Hypothalamus (tissue), 51 donors: ENCODE data around the gene PITPNC1.
"Not testable (repeated sequence)": the region's sequence is repeated elsewhere in the genome, so short reads cannot be mapped to it uniquely, and the experiment has no call there.

Experiments used
- DNase-seq, 51 donors: peaks; one replicate each; lab custom pipeline; 2025; lab: John Stamatoyannopoulos, UW

Gene PITPNC1

DNA sequence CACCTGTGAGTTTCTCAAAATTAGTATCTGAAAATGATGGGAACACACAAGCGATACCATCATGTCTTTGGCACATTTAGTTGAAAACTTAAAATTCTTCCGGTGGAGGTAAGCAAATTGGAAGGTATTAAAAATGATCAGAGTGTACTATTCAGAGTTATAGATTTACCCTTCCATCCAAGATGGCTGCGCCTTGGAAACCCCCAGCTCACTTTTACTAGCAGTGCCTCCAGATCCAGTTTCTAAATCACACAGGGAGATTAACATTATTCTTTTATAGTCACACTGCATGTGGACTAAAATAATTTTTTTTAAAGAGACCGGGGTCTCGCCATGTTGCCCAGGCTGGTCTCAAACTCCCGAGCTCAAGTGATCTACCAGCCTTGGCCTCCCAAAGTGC lies 15.0 kb downstream of the PITPNC1 start:
- DNase-seq = no peak

DNA sequence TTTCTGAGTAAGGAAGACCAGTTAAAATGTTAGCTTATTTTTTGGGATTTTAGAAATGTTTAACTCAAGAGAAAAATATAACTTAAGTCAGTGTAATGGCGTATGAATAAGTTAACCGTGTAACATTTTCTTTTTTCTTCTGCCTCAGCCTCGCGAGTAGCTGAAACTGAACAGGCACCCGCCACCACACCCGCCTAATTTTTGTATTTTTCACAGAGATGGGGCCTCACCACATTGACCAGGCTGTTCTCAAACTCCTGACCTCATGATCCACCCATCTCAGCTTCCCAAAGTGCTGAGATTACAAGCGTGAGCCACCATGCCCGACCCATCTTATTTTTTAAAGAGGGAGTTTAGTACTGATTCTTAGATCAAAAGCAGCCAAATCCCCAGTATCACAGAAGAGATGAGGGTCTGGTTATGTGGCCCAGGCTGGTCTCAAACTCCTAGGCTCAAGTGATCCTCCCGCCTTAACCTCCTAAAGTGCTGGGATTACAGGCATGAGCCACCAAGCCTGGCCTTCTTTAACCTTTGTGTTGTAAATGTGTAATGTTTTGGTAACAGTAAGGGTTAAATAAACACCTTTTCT lies 16.8 kb downstream of the PITPNC1 start:
- no peak for DNase-seq

GRCh38 chr17:67399676-67400075 lies 22.6 kb downstream of the PITPNC1 start:
- DNase-seq = no peak

- no peak for DNase-seq
Observed at GRCh38 chr17:67400193-67400592, 23.1 kb downstream of the PITPNC1 start.

DNA sequence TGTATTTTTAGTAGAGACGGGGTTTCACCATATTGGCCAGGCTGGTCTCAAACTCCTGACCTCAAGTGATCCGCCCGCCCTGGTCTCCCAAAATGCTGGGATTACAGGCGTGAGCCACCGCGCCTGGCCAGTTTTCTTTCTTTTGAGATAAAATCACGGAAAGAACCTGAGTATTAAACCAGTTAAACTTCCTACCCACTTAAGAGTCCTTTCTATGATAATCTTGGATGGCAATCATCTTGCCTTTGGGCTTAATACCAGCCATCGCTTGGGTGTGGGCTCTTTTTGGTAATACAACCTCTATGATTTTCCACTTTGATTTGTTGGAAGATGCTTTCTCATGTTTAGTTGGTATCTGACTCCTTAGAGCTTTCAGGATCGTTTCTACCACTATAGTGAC lies 24.0 kb downstream of the PITPNC1 start:
- no peak for DNase-seq

DNA sequence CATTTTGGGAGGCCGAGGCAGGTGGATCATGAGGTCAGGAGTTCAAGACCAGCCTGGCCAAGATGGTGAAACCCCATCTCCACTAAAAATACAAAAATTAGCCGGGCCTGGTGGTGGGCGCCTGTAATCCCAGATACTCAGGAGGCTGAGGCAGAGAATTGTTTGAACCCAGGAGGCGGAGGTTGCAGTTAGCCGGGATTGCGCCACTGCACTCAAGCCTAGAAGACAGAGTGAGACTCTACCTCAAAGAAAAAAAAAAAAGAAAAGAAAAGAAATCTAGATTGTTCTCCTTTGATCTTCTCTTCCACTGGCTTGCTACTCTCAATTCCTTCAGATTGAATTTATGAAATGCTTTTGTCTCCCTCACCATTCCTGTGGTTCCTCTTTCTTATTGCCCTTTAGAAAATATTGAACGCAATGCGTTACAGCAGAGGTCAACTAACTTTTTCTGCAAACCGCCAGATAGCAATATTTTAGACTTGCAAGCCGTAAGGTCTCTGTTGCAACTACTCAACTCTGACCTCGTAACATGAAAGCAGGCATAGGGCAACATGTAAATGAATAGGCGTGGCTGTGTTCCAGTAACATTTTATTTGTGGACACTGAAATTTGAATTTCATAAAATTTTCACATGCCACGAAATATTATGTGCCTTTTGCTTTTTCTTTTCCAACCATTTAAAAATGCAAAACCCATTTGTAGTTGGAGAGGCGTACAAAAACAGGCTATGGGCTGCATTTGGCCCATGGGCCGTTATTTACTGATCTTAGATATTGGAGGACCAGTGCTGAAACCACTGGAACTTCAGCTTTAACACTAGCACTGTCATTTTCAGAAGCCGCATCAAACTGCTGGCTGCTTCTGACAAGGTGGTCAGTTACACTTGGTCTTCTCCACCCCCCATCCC lies 24.8 kb downstream of the PITPNC1 start:
- DNase-seq = no peak

- DNase-seq = no peak
Observed at GRCh38 chr17:67403065-67403464, 26.0 kb downstream of the PITPNC1 start.

- no peak for DNase-seq
Observed at GRCh38 chr17:67403483-67403882, 26.4 kb downstream of the PITPNC1 start.

DNA sequence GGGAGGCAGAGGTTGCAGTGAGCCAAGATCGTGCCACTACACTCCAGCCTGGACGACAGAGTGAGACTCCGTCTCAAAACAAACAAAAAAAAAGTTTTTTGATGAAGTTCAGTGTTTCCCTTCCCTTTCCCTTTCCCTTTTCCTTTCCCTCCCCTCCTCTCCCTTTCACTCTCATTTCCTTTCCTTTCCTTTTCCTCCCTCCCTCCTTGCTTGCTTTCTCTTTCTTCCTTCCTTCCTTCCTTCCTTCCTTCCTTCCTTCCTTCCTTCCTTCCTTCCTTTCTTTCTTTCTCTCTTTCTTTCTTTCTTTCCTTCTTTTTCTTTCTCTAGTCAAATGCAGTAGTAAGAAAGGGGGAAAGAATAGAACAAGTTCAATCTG lies 31.4 kb downstream of the PITPNC1 start:
- not testable (repeated sequence) for DNase-seq

DNA sequence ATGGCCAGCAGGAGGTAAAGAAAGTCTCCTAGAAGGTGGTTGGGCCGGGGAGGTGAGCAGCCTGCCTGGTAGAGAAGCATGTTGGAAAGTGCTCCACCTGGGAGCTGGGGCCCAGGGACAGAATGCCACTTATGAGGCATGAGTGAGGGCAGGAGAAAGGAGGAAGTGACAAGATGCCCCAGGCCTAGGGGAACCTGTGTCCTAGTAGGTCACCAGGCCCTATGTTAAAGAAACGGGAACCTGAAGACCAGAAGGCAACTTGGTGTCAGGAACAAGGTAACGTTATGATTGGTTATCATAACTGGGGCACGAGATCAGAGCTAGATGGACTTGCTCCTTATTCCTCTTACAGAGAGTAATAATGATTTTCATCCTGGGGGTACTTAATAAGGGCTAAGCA lies 34.3 kb downstream of the PITPNC1 start:
- no peak for DNase-seq

DNA sequence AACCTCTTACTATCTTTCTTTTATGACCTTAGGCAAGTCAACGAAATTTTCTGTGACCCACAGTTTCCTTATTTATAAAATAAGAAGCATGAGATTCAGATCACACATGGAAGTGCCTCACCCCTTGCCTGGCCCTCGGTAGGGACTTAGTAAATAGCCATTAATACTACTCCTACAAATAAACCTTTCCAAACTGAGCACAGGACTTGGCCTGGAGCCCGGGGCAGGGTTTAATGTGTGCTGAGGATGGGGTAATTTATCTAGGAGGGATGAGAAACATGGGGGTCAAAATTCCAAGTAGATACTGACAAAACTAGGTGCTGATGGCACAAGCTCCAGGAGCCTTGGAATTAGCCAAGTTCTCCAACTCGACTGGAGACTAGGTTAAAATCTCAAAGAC lies 35.0 kb downstream of the PITPNC1 start:
- DNase-seq = no peak

DNA sequence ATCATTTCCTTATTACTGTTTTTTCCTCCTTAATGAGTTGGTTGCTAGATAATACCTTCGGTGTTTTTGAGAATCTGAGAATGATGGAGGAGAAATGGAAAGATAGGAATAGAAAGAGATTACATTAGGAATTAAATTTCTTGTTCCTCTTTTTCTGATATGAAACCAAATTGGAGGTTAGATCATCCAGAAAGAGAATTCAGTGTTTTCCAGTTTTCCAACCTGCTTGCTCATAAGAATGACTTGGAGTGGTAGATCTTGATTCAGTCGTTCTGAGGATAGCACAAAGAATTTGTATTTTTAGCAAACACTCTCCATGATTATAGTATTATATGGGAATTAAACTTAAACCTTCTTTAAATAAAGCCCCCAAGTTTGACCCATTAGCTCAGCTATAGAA lies 35.9 kb downstream of the PITPNC1 start:
- DNase-seq = no peak

DNA sequence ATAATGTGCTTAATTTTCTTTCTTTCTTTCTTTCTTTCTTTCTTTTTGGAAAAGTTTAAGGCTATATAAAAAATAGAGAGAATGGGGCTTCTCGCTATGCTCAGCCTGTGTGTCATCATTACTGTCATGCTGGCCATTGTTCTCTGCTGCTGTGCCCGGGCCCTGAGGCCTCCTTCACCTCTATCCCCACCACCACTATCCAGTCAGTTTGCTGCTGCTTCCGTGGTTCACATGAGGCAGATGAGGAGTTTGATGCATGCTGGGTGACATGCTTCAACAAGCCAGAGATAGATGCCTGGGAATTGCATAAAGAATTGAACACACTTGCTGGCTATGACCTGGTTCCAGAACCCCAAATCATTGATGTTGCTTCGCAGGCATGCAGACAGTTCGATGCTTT lies 36.3 kb downstream of the PITPNC1 start:
- DNase-seq = no peak

DNA sequence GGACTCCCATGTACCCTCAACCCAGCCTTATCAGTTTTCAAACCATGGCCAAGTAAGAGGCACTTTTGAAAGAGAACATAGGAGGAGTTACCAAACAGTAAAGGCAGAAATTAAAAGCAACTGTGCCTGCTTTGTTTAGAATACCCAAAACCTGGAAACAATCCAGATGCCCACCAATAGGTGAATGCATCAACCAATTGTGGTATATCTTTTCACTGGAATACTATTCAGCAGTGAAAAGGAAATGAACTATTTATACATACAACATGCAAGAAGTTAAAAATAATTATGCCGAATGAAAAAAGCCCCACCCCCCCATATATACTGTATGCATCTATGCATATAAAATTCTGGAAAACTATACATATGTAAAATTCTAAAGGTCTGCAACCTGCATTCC lies 37.0 kb downstream of the PITPNC1 start:
- DNase-seq = no peak

GRCh38 chr17:67414559-67414958 lies 37.5 kb downstream of the PITPNC1 start:
- DNase-seq = no peak

- DNase-seq = no peak
Observed at GRCh38 chr17:67415291-67415690, 38.2 kb downstream of the PITPNC1 start.

DNA sequence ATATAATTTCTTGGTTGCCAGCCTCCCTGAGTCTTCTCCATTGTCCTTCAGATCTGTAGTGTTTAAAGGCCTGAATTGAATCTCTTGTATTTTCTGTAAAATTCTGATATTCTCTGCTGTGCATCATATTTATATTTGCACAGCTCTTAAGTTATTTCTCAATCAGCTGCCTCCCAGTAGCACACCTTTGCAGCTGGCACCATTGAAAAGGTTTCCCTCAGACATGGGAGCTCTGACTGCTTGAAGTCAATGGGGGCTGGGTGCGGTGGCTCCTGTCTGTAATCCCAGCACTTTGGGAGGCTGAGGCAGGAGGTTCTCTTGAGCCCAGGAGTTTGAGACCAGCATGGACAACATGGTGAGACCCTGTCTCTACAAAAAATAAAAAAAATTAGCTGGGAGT lies 40.4 kb downstream of the PITPNC1 start:
- DNase-seq = no peak

GRCh38 chr17:67420994-67421393 lies 43.9 kb downstream of the PITPNC1 start:
- no peak for DNase-seq

GRCh38 chr17:67421869-67422273 lies 44.8 kb downstream of the PITPNC1 start:
- DNase-seq = no peak

GRCh38 chr17:67422296-67422695 lies 45.2 kb downstream of the PITPNC1 start:
- DNase-seq = not testable (repeated sequence)

GRCh38 chr17:67422897-67423296 lies 45.8 kb downstream of the PITPNC1 start:
- no peak for DNase-seq

DNA sequence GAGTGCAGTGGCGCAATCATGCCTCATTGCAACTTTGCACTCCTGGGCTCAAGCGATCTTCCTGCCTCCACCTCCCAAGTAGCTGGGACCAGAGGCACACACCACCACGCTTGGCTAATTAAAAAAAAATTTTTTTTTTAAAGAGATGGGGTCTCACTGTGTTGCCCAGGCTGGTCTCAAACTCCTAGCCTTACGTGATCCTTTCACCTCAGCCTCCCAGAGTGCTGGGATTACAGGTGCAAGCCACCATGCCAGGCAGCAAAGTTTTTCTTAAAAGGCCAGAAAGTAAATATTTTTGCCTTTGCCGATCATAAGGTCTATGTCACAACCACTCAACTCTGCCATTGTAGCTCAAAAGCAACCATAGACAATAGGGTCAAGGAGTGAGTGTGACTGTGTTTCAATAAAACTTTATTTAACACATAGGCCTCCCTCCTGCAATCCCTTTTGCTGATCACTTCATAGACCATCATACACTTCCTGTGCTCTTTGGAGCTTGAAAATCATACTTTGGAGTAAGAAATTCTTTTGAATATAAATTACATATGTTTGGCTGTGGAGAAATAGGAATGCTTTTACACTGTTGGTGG lies 48.6 kb downstream of the PITPNC1 start:
- DNase-seq = no peak
